Glomerular visceral epithelial cell (primary cell): ENCODE results near the gene KRTAP5-5.
"Not testable (repeated sequence)": the region's sequence is repeated elsewhere in the genome, so short reads cannot be mapped to it uniquely, and the experiment has no call there.

Source experiments
- DNase-seq: peaks from one replicate; pipeline ENCODE4 v3.0.0-alpha.2; 2016; ENCODE audit errors: extremely low spot score

The KRTAP5-5 gene

DNA sequence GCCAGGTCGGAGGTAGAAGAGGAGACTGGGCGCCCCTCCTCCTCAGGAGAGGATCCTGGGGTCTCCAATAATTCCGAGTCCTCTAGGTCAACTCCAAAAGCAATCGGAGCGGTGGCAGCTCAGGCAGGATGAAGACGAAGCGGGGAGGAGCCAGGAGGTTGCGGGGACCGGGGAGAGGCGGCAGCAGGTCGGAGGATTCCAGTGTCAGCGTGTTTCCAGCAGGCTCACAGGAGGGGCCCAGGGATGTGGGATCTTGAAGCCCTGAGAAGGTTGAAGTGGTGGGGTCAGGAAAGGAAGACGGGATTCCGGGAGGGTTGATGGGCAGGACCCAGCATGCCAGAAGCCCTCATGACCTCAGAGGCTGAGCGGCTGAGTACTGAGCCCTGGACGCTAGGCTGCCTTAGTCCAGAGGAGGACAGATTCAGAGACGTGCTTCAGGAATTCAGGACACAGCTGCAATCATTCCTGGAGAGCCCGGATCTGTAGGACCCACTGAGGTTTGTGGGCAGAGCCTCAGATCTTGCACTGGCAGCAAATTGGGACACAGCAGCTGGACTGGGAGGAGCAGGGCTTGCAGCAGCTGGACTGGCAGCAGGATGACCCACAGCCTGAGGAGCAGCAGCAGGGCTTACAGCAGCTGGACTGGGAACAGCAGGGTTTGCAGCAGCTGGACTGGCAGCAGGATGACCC, 22.3 kb upstream of the KRTAP5-5 start:
- peak; percentile 2 for DNase-seq

- DNase-seq, result not testable (repeated sequence)
Observed at GRCh38 chr11:1607901-1608300, 21.7 kb upstream of the KRTAP5-5 start.

- no peak for DNase-seq
Observed at GRCh38 chr11:1608363-1608762, 21.2 kb upstream of the KRTAP5-5 start, which contains the start of gene KRTAP5-3. Gene KRTAP5-3, minus strand, starts transcription at chr11:1608463. Its CDS starts 78 bp downstream, at chr11:1608385.

DNA sequence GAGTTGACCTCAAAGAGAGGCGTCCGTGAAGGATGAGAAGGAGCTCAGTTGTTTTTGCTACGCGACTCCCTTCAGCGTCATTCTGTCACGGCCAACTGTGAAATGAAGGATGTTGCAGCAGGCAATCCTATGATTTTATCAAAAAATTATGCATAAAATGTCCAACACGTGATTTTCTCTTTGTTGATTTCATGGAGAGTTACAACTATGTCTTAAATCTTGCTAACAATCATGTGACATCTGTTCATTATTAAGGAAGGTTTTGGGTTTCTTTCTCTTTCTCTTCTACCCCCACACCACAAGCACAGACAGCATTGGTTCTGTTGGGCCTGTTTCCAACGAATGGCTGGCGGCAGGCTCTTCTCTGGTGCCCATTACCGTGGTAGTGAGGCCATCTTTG, 11.3 kb upstream of the KRTAP5-5 start:
- DNase-seq, result no peak

DNA sequence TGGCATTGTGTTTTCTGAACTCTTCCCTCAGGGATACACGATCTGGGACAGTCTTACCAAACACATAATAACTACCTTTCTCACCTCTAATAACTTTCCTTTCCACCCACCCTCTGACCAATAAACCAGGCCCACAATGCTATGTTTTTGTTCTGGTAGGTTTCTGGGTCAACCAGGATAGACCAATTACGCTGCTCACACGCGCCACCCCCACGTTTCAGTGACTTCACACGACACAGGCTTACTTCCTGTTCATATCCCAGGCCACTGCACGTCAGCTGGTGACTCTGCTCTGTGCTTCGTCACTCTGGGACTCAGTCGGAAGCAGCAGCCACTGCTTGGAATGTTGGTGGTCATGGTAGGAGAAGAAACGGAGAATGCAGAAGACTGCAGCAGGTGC, 10.1 kb upstream of the KRTAP5-5 start:
- DNase-seq, result no peak

DNA sequence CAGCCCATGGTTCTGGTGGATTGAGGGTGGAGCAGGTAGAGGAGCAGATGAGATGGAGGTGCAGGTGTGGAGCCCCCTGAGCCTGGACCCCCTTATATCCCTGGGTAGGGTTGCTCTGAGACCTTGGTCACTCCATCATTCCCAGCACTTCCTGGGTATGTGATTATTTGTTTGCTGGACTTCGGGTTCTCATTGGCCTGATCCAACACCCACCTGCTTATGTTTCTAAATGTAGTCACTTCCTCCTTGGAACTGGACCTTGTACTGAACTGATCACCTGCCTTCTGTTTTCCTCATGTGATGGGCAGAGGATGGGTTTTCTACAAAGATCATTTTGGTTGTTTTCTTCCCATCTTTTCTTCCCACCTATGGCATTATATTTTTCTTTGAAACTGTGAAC, 7.5 kb upstream of the KRTAP5-5 start, which contains the start of gene KRTAP5-4:
KRTAP5-4 (minus strand) TSS at position 53 of the 400 bp plus-strand sequence; CDS start at position 8, 45 bp downstream.
- no peak for DNase-seq

- no peak for DNase-seq
Observed at GRCh38 chr11:1623716-1624115, 5.9 kb upstream of the KRTAP5-5 start.

DNA sequence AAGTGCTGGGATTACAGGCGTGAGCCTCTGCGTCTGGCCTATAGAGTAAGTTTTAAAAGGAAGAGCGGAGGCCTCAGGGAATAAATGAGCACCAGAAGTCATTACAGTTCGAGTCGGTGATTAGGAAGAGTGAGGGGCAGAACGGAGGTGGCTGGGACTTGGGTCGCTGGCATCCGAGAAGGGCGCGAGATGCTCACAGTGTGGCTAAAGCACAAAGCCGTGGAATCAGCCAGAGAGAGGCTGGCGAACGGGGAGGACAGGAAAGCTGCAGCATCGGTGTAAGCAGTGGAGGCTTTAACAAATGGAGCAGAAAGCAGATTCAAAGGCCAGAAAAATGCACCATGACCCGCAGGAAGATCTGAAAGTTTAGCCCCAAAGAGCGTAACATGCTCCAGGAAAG, 5.0 kb upstream of the KRTAP5-5 start:
- DNase-seq, result no peak

GRCh38 chr11:1625541-1625940, 4.0 kb upstream of the KRTAP5-5 start:
- no peak for DNase-seq

GRCh38 chr11:1628506-1629325, 859 bp upstream of the KRTAP5-5 start:
- peak; percentile 45 for DNase-seq

DNA sequence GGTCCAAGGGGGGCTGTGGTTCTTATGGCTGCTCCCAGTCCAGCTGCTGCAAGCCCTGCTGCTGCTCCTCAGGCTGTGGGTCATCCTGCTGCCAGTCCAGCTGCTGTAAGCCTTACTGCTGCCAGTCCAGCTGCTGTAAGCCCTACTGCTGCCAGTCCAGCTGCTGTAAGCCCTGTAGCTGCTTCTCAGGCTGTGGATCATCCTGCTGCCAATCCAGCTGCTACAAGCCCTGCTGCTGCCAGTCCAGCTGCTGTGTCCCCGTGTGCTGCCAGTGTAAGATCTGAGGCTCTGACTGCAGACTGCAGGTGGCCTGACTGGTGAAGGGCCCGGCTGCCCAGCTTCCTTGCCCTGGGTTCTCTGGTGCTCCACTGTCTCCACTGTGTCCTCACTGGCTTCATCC, 696 bp downstream of the KRTAP5-5 start:
- no peak for DNase-seq

GRCh38 chr11:1631066-1631568, 1.5 kb downstream of the KRTAP5-5 start:
- no peak for DNase-seq

GRCh38 chr11:1632053-1632714, 2.6 kb downstream of the KRTAP5-5 start:
- DNase-seq, result no peak

DNA sequence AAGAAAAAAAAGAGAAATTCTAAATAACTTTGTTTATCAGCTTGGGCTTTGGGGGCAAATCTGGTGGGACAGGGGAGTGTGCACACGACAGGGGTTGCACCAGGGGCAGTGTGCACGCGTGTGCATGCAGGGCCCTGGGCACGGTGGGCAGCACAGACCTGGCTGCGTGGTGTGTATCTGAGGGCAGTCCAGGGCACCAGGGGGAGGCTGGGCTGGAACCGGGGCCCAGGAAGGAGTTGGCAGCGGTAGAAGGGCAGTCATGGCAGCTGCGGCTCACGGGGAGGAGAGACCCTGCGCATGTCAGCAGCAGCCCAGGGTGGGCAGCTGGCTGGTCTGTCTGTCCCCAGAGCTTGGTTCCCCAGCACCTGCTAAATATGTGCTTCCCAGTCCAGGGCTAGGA, 4.3 kb downstream of the KRTAP5-5 start:
- no peak for DNase-seq

- no peak for DNase-seq
Observed at GRCh38 chr11:1636291-1636950, 6.8 kb downstream of the KRTAP5-5 start.

GRCh38 chr11:1637628-1638027, 8.1 kb downstream of the KRTAP5-5 start:
- no peak for DNase-seq

GRCh38 chr11:1638344-1638743, 8.8 kb downstream of the KRTAP5-5 start:
- no peak for DNase-seq

GRCh38 chr11:1639102-1639620, 9.6 kb downstream of the KRTAP5-5 start:
- DNase-seq, result no peak

- DNase-seq, result no peak
Observed at GRCh38 chr11:1639666-1640065, 10.1 kb downstream of the KRTAP5-5 start.

GRCh38 chr11:1640076-1640946, 10.7 kb downstream of the KRTAP5-5 start:
- DNase-seq, result peak; percentile 18
